H9 (cell line): ENCODE results near the gene TOMT. TPM values are rescaled to one million over a fixed set of nuclear protein-coding genes. Genes with fewer than 3 reads are reported as not detected.

Experiments
- DNase-seq: peaks from one replicate; pipeline ENCODE4 v3.0.0-alpha.2; 2017
- H2AFZ ChIP-seq: one replicate; pipeline ENCODE4 v1.6.1; 2013; ENCODE audit warnings: mild to moderate bottlenecking, low read length, control low read depth, moderate library complexity
- H2AK5ac ChIP-seq: 2 replicates; pipeline ENCODE4 v1.6.1; 2013; ENCODE audit warnings: low read length, control low read depth, mixed read lengths; ENCODE audit not compliant: insufficient read length
- H2BK120ac ChIP-seq: one replicate; pipeline ENCODE4 v1.6.1; 2013; ENCODE audit warnings: low read depth, mild to moderate bottlenecking, low read length, control low read depth, inconsistent platforms; ENCODE audit not compliant: poor library complexity, severe bottlenecking
- H2BK12ac ChIP-seq: 2 replicates; pipeline ENCODE4 v1.6.1; 2013; ENCODE audit warnings: low read length, control low read depth, mixed read lengths, low read depth; ENCODE audit not compliant: insufficient read length
- H2BK15ac ChIP-seq: 2 replicates; pipeline ENCODE4 v1.6.1; 2013; ENCODE audit warnings: low read depth, low read length, control low read depth
- H2BK20ac ChIP-seq: one replicate; pipeline ENCODE4 v1.6.1; 2013; ENCODE audit warnings: low read depth, mild to moderate bottlenecking, low read length, control low read depth, inconsistent platforms; ENCODE audit not compliant: poor library complexity, severe bottlenecking
- H2BK5ac ChIP-seq: 2 replicates; pipeline ENCODE4 v1.6.1; 2013; ENCODE audit warnings: low read length, control low read depth, mixed read lengths; ENCODE audit not compliant: insufficient read length
- H3K14ac ChIP-seq: 2 replicates; pipeline ENCODE4 v1.6.1; 2013; ENCODE audit warnings: low read length, control low read depth; ENCODE audit not compliant: insufficient read depth
- H3K18ac ChIP-seq: 2 replicates; pipeline ENCODE4 v1.6.1; 2013; ENCODE audit warnings: low read depth, mild to moderate bottlenecking, mixed read lengths, low read length, control low read depth; ENCODE audit not compliant: insufficient read length
- H3K23ac ChIP-seq: 2 replicates; pipeline ENCODE4 v1.6.1; 2013; ENCODE audit warnings: low read length, control low read depth, mixed read lengths, low read depth; ENCODE audit not compliant: insufficient read length
- H3K23me2 ChIP-seq: 2 replicates; pipeline ENCODE4 v1.6.1; 2013; ENCODE audit warnings: low read depth, mild to moderate bottlenecking, mixed read lengths, low read length, control low read depth; ENCODE audit not compliant: insufficient read length, poor library complexity, severe bottlenecking
- H3K27ac ChIP-seq: 2 replicates; pipeline ENCODE4 v1.5.1; 2013; ENCODE audit warnings: low read length, control low read depth, mixed read lengths, low read depth; ENCODE audit not compliant: insufficient read length
- H3K27me3 ChIP-seq: 2 replicates; pipeline ENCODE4 v1.6.1; 2013; ENCODE audit warnings: low read length, control low read depth, inconsistent platforms; ENCODE audit not compliant: insufficient read depth
- H3K4ac ChIP-seq: 2 replicates; pipeline ENCODE4 v1.6.1; 2013; ENCODE audit warnings: low read depth, mild to moderate bottlenecking, control low read depth, inconsistent platforms, low read length, moderate library complexity
- H3K4me1 ChIP-seq: 2 replicates; pipeline ENCODE4 v1.6.1; 2013; ENCODE audit warnings: low read length, control low read depth, inconsistent platforms; ENCODE audit not compliant: insufficient read depth
- H3K4me2 ChIP-seq: 2 replicates; pipeline ENCODE4 v1.6.1; 2013; ENCODE audit warnings: low read length, control low read depth, mixed read lengths; ENCODE audit not compliant: insufficient read length, insufficient read depth
- H3K56ac ChIP-seq: 2 replicates; pipeline ENCODE4 v1.6.1; 2013; ENCODE audit warnings: low read depth, mild to moderate bottlenecking, mixed read lengths, low read length, control low read depth; ENCODE audit not compliant: insufficient read length
- H3K79me1 ChIP-seq: 2 replicates; pipeline ENCODE4 v1.6.1; 2013; ENCODE audit warnings: low read depth, mild to moderate bottlenecking, moderate library complexity, low read length, control low read depth, inconsistent platforms; ENCODE audit not compliant: insufficient read depth, poor library complexity, severe bottlenecking
- H3K79me2 ChIP-seq: 2 replicates; pipeline ENCODE4 v1.6.1; 2013; ENCODE audit warnings: low read length, control low read depth, inconsistent platforms; ENCODE audit not compliant: insufficient read depth
- H3K9ac ChIP-seq: 2 replicates; pipeline ENCODE4 v1.6.1; 2013; ENCODE audit warnings: low read length, control low read depth, mixed read lengths; ENCODE audit not compliant: insufficient read length; ENCODE audit errors: extremely low read depth
- H3K9me3 ChIP-seq: one replicate; pipeline ENCODE4 v1.6.1; 2013; ENCODE audit warnings: low read depth, low read length, inconsistent platforms; ENCODE audit not compliant: control insufficient read depth
- H3T11ph ChIP-seq: one replicate; pipeline ENCODE4 v1.6.1; 2013; ENCODE audit warnings: mild to moderate bottlenecking, low read length, control low read depth, inconsistent platforms
- H4K20me1 ChIP-seq: one replicate; pipeline ENCODE4 v1.6.1; 2013; ENCODE audit not compliant: control insufficient read depth, insufficient read length, insufficient read depth
- H4K5ac ChIP-seq: 2 replicates; pipeline ENCODE4 v1.6.1; 2013; ENCODE audit warnings: low read depth, mild to moderate bottlenecking, mixed read lengths, low read length, control low read depth; ENCODE audit not compliant: insufficient read length
- H4K8ac ChIP-seq: replicated peaks from 2 replicates; pipeline ENCODE4 v1.6.1; 2013; ENCODE audit warnings: low read length, control low read depth, mixed read lengths, low read depth; ENCODE audit not compliant: insufficient read length
- H4K91ac ChIP-seq: 2 replicates; pipeline ENCODE4 v1.6.1; 2013; ENCODE audit warnings: low read depth, mild to moderate bottlenecking, moderate library complexity, mixed read lengths, low read length, control low read depth; ENCODE audit not compliant: insufficient read length
- H3K27ac Mint-ChIP-seq, 3 experiments: 2 replicates in 2 of 3; 3 replicates in 1 of 3; pipeline ENCODE4 v1.8.0; 2020 to 2021; ENCODE audit warnings: mixed read lengths in 3 of 3, mild to moderate bottlenecking in 1 of 3, moderate library complexity in 1 of 3
- H3K27me3 Mint-ChIP-seq: 2 replicates; pipeline ENCODE4 v1.8.0; 2021; ENCODE audit warnings: low read depth, mild to moderate bottlenecking, moderate library complexity, mixed read lengths
- H3K36me3 Mint-ChIP-seq, 3 experiments: 2 replicates in 2 of 3; 3 replicates in 1 of 3; pipeline ENCODE4 v1.8.0; 2020 to 2021; ENCODE audit warnings: low read depth in 3 of 3, mixed read lengths in 3 of 3; ENCODE audit not compliant: insufficient read depth in 1 of 3
- H3K4me1 Mint-ChIP-seq, 2 experiments: 2 replicates each; pipeline ENCODE4 v1.8.0; 2020; ENCODE audit warnings: mixed read lengths in 2 of 2
- H3K4me3 Mint-ChIP-seq, 2 experiments: 2 replicates in 1 of 2; 3 replicates in 1 of 2; pipeline ENCODE4 v1.8.0; 2020 to 2021; ENCODE audit warnings: mild to moderate bottlenecking in 2 of 2, mixed read lengths in 2 of 2, moderate library complexity in 1 of 2
- H3K9me3 Mint-ChIP-seq, 2 experiments: 2 replicates in 1 of 2; 3 replicates in 1 of 2; pipeline ENCODE4 v1.8.0; 2020; ENCODE audit warnings: mild to moderate bottlenecking in 2 of 2, mixed read lengths in 2 of 2, moderate library complexity in 1 of 2
- total RNA-seq: library from RNA; stranded (reverse); gene quantifications from 2 replicates; pipeline ENCODE4 v1.2.1, GENCODE V29; 2021
- TF ChIP-seq, protein P1 (sequence below): fragments of 200-600 bp; sonication (generic); conservative IDR thresholded peaks from 3 replicates; pipeline ENCODE4 v1.8.0; 2021; ENCODE audit warnings: antibody characterized with exemption, mild to moderate bottlenecking

TOMT gene
- total RNA-seq, 1 experiment from 2014 or later = not detected

GRCh38 chr11:72066855-72067254 lies 38.9 kb upstream of the TOMT start:
- Histone ChIP-seq H3K27me3 (no peaks in the 10 kb centered on the region), H2AFZ (no peak overlapping the region), H3K56ac (no peak overlapping the region), H3K14ac (no peak overlapping the region), H3K23ac (no peak overlapping the region), H4K91ac (no peak overlapping the region), H3K27ac (no peak overlapping the region), H4K20me1 (no peaks in the 10 kb centered on the region), H3K4me1 (no peaks in the 10 kb centered on the region), H2BK5ac (no peak overlapping the region), H4K8ac (no peak overlapping the region), H2BK15ac (no peak overlapping the region), H3K79me1 (peaks cover 4% of the 10 kb centered on the region), H3K4ac (no peak overlapping the region), H3K23me2 (no peaks in the 10 kb centered on the region), H2BK20ac (no peak overlapping the region), H3K4me2 (no peak overlapping the region), H3K79me2 (peaks cover 2% of the 10 kb centered on the region; the same call in 1 of the 2 replicates), H3T11ph (no peak overlapping the region), H2BK120ac (no peak overlapping the region), H3K18ac (no peak overlapping the region), H2AK5ac (no peak overlapping the region), H3K9ac (no peak overlapping the region), H2BK12ac (no peak overlapping the region), H4K5ac (no peak overlapping the region), H3K9me3 (no peaks in the 10 kb centered on the region)
- peaks cover 22 to 28% of the 10 kb centered on the region in 2 experiments for H3K4me1 Mint-ChIP-seq
- H3K9me3 Mint-ChIP-seq = no peaks in the 10 kb centered on the region
- H3K27me3 Mint-ChIP-seq = no peaks in the 10 kb centered on the region
- H3K36me3 Mint-ChIP-seq = peaks cover 1 to 31% (median 24%) of the 10 kb centered on the region in 3 experiments; a peak in 5 of 7 replicates
- no peak for DNase-seq
- H3K4me3 Mint-ChIP-seq = no peak overlapping the region
- H3K27ac Mint-ChIP-seq = peak overlapping the region in 2 of 3 experiments; percentile 48 to 72; a peak in 2 of 7 replicates
- TF ChIP-seq, protein P1, sequence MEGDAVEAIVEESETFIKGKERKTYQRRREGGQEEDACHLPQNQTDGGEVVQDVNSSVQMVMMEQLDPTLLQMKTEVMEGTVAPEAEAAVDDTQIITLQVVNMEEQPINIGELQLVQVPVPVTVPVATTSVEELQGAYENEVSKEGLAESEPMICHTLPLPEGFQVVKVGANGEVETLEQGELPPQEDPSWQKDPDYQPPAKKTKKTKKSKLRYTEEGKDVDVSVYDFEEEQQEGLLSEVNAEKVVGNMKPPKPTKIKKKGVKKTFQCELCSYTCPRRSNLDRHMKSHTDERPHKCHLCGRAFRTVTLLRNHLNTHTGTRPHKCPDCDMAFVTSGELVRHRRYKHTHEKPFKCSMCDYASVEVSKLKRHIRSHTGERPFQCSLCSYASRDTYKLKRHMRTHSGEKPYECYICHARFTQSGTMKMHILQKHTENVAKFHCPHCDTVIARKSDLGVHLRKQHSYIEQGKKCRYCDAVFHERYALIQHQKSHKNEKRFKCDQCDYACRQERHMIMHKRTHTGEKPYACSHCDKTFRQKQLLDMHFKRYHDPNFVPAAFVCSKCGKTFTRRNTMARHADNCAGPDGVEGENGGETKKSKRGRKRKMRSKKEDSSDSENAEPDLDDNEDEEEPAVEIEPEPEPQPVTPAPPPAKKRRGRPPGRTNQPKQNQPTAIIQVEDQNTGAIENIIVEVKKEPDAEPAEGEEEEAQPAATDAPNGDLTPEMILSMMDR = no peak
